GM12872 (cell line): ENCODE results near the gene PPP1R9B.

Experiments used
- CTCF ChIP-seq: IDR thresholded peaks from 3 replicates; pipeline ENCODE4 v1.5.1; 2011; ENCODE audit warnings: low read depth, mild to moderate bottlenecking, low read length, moderate library complexity; ENCODE audit not compliant: insufficient read depth

PPP1R9B gene

DNA sequence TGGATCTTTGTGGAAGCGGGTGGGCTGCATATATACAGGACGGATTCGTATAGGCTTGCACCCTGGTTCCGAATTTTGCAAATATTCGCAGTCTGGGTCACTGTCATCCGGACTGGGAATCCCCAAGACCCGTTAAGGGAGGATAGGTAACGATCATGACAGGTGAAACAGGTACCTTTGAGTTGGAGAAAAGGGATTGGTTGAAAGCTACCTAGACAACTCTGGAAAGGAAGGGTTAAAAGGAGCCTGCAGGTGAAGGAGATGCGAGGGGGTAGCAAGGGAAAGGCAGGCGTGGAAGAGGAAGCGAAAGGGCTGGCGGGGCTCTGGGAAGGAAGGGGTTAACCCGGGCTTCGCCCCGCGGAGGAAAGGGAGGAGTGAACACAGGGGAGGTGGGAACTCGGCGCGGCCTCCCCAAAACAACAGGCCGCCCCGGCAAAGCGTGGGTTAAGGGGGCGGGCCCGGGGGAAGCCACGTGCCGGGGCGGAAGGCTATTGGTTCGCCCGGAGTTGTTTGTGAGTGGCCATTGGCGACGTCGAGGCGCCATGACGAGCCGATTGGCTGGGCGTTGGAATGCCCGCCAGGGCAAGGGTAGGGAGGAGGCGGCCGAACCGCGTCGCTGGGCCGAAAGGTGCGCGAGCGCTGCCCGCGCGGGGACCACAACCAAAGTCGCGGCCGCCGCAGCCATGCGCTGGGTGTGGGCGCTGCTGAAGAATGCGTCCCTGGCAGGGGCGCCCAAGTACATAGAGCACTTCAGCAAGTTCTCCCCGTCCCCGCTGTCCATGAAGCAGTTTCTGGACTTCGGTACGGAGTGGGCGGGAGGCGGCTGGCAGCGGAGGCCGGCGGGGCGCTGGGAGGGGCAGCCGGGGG is 55.5 kb downstream of the PPP1R9B start, which contains the start of gene PDK2:
PDK2 (plus strand) TSS at position 599 of the 867 bp plus-strand sequence; CDS start at position 684, 85 bp downstream.
- no peak for TF ChIP-seq CTCF

DNA sequence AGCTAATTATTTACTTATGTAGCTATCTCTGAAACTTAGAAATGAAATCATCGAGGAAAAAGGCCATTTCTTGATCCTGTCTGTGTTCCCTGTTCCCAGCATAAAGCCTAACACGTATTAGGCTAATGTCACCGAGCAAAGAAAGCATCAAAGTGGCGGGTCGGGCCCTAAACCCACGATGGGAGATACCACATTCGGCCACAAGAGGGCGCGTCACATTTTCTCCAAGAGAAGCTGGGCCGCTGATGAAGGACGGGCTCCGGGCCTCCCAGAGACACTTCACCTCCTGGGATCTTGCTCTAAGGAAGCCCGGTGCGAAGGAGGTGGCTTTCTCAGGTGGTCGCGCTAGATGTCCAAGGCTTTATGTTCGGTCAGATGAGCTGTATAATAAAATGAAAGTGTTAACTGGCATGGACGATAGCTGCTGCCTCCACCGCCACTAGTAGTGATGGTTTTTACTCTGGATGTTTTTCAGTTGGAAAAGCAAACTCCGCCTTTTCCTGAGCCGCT is 56.2 kb downstream of the PPP1R9B start:
- peak; percentile 79 for TF ChIP-seq CTCF

DNA sequence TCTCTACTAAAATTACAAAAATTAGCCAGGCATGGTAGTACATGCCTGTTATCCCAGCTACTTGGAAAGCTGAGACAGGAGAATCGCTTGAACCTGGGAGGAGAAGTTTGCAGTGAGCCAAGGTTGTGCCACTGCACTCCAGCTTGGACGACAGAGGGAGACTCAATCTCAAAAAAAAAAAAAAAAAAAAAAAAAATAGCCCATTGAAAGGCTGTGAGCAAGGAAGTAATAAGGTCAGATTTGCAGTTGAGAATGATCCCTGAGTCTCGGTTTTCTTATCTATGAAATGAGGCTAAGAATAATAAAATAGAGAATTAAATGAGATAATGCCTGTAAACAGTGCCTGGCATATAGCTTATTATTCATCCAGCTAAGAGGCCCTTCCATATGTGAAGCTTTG is 56.7 kb downstream of the PPP1R9B start:
- no peak for TF ChIP-seq CTCF

DNA sequence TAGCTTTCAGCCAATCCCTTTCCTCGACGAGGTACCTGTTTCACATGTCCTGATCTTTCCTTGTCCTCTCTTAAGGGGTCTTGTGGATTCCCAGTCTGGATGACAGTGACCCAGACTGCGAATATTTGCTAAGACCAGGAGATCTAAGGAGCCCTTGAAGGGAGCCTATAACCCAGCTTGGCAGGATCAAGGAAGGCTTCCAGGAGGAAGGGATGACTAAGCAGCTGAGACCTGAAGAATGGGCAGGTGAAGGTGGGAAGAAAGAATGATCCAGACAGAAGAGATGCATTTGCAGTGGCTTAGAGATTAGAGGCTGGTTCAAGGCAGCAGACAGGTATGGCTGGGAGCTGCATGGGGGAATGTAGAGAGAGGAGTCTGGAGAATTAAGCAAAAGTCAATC is 57.2 kb downstream of the PPP1R9B start:
- no peak for TF ChIP-seq CTCF

DNA sequence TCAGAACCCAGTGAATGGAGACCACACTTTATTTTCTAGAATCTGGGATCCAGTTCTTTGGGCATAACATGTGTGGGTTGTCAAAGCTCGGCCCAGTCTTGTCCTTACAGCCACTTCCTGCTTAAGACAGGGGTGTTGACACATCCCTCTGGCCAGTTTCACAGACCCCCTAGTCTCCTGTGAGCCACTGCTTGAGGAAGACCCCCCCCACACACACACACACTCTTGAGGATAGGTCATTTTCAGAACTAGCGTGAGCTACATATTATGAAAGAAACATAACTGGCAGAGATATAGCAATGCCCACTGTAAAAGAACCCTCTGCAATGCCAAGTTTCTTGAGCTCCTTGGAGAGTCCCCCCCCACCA is 58.6 kb downstream of the PPP1R9B start:
- no peak for TF ChIP-seq CTCF

DNA sequence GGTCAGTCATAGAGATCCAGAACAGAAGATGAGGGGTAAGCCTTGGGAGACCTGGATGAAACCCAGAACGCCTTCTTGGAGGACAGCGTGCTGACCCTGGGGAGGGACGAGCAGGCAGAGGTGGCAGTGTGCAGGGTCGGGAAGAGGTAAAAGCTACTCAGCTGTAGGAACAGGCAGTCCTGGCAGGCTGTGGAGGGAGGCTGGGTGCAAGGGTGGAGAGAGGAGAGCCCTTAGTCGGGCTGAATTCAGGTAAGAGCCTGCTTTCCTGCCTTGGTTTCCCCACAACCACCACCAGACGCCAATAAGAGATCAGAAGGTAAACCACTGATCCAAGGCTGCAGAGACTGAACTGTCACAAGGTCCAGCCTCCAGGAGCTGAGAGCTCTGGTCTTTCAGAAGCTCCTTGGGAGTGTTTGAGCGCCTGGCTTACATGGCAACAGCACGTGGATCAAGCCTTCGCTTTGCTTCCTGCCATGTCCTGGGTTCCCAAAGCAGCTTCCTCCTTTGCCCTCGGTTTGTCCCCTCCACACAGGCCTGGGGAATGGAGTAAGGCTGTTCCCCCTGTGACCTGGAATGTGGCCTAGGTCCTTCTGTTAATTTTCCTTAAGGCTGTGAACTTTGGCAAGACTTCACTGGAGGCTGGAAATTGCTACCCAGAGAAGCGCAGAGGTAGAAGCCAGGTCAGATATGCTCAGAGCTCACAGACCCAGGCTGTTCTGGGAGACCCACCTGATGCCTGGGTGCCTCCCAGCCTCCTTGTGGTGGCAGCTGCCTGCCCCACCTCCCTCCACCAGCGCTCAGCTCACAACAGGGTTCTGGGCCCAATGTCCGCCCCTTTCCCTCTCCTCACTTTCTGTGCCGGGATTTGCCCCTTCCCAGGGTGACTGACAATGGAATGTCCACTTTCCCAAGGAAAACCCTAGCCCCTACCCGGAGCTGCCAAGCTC is 59.2 kb downstream of the PPP1R9B start:
- no peak for TF ChIP-seq CTCF

DNA sequence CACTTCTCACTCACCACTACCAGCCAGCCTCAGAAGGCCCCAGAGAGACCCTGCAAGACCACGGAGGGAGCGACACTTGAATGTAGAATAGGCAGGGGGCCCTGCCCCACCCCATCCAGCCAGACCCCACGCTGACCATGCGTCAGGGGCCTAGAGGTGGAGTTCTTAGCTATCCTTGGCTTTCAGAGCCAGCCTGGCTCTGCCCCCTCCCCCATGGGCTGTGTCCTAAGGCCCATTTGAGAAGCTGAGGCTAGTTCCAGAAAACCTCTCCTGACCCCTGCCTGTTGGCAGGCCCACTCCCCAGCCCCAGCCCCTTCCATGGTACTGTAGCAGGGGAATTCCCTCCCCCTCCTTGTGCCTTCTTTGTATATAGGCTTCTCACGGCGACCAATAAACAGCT is 60.4 kb downstream of the PPP1R9B start:
- no peak for TF ChIP-seq CTCF
